ENCODE data around the gene TLR4.

TLR4 gene

DNA sequence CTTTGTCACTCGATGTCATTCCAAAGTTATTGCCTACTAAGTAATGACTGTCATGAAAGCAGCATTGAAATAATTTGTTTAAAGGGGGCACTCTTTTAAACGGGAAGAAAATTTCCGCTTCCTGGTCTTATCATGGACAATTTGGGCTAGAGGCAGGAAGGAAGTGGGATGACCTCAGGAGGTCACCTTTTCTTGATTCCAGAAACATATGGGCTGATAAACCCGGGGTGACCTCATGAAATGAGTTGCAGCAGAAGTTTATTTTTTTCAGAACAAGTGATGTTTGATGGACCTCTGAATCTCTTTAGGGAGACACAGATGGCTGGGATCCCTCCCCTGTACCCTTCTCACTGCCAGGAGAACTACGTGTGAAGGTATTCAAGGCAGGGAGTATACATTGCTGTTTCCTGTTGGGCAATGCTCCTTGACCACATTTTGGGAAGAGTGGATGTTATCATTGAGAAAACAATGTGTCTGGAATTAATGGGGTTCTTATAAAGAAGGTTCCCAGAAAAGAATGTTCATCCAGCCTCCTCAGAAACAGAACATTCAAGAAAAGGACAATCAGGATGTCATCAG is 11.3 kb downstream of the TLR4 start:
- DNase-seq, result no peak

DNA sequence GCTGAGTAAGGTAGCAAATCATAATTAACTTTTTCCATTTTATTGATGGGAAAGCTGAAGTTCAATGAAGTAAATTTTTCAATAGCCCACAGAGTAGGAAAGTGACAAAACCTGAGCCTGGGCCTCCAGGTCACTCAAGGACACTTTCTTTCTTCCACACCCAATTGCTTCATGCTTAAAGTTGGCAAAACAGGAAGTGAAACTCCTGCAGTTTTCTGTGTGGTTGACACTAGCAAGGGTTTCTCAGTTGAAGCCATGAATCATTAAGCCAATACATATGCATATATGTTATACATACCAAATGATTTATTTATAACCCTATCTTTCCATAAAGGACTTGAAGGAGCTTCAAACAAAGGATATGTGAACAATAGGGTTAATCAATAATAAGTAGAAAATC is 13.9 kb downstream of the TLR4 start:
- DNase-seq, result peak in 1 of 2 donors; percentile 31

DNA sequence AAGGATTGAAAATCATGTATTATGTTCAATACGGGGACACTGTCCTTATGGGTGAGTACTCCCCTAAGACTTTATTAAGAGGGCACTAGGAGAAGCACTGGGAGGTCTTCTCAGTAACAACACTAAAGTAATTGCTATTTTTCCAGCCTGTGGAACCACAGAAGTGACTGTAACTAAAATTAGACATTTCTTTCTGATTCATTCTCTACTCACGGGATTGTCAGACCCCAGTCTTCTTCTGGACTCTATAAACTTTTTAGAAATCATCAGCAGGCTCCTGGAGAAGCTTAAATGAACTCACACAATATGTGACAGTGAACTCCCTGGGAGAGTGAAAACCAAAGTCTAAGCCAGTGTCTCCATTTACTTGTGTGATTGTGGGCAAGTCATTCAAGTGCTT is 14.5 kb downstream of the TLR4 start:
- DNase-seq, result no peak

DNA sequence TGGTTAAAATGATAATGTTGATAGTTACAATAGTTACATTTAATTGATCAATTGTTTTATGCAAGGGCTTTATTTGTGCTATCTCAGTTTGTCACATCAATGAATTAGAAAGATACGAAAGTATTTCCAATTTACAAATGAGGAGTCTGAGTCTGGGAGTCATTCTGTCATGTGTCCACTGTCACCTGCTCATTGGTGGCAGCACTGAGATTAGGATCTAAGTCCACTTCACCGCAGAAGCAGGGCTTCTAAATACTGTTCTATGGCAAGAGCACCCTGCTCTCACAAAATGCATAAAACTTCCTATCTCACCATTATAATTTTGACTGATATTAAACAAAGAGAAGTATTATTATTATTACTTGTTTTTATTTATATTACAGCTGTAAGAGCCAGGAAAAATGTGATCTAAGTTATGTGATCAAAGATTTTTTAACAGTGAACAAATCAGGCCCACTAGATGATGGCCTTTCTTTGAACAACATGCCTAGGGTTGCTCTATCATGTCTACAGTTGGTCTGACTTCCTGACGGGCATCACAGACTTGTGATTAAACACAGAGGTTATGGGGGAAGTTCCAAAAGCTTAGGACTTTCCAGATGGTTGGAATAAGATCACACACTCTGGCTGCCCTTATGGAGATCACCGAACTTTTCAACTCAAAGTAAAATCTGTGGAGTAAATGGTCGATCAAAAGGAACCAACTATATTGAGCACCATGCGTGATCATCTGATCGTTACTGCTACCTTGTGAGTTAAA is 15.1 kb downstream of the TLR4 start:
- DNase-seq, result no peak

DNA sequence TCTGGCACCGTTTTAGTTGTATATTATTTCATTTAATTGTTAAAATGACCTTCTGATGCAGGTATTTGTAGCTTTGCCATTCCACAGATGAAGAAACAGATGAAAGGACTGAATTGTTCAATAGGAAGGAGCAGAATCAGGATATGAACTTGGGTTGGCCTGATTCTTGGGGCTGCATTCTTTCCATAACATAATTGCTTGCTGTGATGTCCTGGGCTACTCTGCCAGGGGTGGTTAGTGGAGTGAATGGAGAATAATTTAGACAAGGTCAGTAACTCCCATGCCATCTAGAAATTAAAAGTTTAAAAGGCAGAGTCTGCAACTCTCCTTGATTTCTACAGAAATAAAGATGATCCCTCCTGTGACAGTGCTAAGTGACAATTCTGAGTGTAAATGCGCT is 15.9 kb downstream of the TLR4 start:
- DNase-seq, result no peak

DNA sequence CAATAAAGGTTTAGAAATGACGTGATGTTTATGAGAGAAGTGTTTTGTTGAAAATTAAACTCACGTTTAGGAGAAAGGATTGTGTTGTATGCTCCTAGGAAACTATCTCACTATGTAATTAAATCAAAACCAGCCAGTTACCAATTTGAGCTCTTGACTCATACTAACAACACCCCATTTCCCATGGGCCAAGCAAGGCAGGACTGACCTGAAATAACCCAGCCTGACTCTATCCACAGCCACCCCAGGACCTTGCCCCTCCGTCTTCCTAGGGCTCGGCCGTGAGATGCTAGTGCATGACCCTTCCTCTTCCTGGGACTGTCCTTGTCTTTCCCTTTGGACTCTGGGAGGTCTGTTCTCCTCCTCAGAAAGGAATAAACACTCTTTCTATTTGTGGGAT is 16.4 kb downstream of the TLR4 start:
- DNase-seq, result no peak

DNA sequence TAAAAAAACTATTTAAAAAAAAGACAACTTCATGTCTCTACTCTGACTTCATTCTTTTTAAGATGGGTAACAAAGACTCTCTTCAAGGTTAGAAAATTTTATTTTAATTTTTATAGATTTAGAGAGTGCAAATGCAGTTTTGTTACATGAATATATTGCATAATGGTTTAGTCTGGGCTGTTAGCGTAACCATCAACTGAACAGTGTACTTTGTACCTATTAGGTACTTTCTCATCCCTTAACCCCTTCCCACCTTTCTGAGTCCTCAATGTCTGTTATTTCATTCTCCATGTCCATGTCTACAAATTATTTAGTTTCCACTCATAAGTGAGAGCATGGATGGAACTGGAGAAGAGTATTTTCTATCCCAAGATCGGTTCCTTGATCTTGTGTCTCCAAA is 16.8 kb downstream of the TLR4 start:
- no peak for DNase-seq

DNA sequence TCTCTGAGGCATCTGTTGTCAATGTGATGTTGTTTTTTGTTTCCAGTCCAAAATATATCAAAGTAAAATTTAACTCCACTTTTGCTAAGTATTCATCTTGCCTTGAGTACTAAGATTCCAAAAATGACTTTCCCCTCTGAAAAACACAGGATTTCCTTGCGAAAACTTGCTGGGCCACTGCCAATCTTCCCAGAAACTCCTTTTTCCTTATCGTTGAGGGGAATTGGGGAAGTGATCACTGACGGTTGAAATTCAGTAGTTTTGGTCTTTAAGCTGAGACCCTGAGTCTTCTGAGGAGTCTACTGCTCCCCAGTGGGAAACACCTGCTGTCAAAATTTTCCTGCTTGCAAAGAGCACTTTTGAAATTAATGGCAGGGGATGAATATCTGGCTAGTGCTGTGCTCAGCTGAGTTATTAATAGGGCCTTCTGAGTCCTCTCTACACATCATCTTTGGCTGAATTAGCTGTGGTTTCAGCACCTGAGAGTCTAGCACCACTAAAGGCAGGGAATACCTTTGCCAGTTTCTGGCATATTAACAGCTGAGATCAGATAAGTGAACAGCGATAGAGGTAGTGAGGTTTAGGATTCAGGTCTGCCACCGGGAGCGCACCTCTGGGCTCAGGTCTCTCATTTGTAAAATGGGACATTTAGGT is 18.0 kb downstream of the TLR4 start:
- DNase-seq, result no peak

DNA sequence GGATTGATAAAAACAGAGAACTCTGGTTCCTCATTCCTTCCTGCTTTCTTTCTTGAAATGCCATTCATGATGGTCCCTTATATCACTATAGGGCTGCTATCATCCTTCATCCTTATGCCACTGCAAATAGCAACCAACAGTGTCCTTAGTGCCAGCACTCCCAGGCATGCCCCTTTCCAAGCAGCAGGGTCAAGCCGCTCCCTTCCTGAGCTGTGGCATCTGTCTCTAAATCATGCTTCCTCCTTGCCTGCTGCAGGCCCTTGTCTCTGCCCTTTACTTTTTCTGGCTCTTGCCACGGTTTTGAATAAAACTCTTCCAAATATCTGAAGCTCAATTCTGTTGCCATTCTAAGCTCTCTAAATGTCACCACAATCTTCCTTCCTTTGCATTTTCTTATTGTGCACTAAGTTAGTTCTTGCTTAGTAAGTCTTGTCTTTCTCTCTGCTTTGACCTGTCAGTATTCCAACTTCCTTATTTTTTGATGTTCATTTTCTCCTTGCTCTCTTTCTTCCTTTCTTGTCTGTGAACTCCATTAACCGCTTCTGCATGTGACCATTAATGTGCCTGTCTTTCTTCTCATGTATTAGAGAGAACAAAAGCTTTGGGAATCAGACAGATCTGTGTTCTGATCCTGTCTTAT is 19.9 kb downstream of the TLR4 start:
- DNase-seq, result no peak

DNA sequence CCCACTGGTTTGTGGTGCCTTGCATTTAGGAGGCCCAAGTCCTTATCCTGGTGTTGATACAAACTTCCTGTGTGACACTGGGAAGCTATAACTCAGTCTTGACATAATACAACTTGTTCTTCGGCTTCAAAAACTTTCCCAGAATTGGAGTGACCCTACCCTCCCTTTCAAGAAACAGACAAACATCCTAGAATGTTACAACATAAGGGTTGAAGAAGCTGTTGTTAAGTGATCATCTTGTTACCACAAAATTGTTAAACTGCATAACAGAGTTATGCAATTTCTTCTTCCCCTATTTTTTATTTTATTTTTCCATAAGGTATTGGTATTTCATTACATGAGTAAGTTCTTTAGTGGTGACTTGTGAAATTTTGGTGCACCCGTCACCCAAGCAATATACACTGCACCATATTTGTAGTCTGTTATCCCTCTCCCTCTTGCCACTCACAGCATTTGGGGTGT is 21.3 kb downstream of the TLR4 start:
- no peak for DNase-seq

DNA sequence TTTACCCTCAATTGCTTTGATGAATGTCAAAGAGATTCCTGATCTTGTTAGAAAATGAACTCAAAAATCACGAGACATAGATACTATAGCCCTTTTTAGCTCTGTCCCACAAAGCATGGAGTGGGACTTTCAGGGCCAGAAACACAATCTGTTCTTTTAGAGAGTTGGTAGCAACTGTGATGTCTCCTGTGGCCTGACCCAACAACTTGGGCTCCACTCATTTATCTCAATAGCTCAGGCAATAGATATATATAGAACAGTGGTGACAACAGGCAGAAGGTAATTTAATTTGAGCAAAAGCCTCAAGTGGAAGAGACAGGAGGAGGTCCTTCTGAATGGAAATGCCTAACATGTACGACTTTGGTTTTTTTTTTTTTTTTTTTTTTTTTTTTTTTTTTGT is 25.2 kb downstream of the TLR4 start:
- DNase-seq, result no peak

DNA sequence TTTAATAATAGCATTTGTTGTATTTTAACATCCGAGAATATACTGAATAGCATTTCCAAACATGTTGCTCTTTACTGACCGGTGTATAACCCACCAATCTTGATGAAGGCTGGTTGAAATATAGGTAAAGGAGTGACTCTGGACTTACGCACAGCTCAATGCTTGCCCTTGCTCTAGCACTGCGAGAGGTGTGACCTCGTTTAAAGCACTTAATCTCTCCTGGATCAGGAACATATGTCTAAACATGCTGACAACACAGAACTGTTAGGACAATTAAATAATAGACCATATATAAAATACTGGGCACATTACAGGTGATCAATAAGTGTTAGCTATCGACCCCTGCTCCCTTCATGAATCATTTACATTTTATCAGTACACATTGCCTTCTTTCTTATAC is 28.3 kb downstream of the TLR4 start:
- no peak for DNase-seq

DNA sequence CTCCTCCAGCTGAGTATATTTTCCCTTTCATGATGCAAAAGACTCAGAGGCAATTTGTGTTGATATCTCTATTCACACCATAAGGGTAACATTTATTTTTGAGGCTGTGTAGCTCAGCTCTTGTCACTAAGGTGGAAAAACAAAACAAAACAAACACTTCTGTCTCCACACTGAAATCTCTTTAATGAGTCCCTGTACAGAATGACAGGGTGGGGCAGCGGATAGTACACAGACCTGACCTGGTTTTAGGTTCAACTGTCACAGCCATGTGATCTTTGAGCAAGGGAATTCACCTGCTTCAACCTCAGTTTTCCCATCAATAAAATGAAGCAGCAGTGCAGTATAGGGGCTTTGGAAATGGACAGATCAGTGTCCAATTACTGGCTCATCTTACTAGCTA is 29.3 kb downstream of the TLR4 start:
- no peak for DNase-seq

DNA sequence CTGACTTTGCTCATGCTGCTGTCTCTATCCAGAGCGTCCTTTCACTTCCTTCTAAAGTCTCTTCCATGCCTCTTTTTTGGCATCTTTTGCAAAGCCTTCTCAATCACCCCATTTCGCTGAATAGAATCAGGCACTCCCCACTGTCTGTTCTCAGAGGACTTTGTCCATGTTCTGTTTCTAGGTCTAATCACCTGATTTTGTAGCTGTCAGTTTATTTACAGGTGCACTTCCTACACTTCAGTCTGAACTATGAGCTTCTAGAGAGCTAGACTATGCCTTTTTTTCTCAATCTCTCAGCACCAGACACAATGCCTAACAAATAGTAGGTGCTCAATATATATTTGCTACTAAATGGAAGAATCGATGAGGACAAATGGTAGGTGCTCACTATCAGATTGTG is 29.9 kb downstream of the TLR4 start:
- no peak for DNase-seq

DNA sequence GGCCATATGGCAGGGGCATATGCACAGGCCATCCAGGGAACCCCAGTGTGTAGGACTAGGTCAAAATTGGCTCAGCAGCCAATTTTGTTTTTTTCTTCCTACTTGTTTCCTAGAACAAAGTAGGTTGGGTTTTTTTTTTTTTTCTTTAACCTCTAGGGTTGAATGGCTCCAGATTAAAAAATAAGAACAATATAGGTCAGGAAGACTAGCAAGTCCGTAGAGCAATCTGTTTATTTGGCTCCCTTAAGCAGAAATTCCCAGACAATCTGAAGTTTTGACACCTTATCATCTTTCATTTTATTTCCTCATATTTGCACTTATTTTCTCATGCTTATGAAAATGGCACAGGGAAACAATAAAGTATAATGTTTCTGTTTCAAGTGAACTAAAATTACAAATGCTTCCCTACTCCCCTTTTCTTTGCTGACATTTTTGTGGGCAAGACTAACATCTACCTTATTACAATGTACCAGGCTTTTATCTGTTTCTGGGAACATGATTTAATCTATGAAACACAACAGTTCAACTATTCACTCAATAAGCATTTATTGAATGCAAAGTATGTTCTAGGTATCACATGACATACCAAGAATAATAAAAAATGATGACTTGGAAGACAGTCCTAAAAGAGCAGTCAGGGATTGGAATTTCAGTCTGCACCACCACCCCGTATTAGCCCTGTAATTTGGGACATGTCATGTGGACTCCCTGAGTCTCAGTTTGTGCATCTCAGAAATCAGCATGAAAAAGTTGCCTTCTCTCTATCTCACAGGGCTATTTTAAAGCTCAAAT is 30.5 kb downstream of the TLR4 start:
- no peak for DNase-seq

DNA sequence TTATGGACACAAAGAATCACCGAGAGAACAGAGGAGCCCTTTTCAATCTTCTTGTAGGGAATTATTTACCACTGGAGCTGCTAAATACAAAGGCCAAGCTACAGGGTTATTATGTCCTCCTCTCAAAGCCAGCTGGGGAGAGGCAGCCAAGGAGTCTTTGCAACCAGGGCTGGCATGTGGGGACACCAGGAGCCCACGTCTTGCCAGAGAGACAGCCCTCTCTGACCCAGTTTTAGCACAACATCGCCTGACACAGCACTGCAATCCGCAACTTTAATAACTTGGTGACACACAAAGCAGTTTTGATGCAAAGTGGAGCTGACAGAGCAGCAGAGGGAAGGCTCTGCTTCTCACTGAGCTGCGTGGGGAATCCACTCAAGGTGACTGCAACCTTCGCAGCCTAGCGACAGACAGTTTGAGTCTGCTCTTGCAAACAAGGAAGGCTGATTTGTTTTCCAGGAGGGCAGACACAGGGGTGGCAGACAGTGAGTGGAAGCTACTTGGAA is 33.6 kb downstream of the TLR4 start:
- DNase-seq, result no peak

DNA sequence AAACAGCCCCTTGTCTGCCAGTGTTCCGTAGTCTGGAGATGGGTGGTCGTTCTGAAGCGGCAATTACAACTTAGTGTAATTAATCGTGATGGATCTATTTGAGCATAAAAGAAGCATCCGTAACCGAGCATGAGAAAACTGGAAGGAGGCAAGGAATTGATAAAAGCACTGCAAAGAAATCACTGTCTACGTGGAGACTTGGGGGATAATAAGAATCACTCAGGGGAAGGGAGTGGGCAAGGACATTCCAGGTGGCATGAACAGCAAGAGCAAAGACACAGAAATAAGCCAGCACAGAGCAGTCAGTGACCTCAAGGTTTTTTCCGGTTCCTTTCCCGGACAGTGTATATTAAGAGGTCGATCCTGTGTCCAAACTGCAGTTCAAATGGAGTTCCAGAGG is 35.0 kb downstream of the TLR4 start:
- no peak for DNase-seq

DNA sequence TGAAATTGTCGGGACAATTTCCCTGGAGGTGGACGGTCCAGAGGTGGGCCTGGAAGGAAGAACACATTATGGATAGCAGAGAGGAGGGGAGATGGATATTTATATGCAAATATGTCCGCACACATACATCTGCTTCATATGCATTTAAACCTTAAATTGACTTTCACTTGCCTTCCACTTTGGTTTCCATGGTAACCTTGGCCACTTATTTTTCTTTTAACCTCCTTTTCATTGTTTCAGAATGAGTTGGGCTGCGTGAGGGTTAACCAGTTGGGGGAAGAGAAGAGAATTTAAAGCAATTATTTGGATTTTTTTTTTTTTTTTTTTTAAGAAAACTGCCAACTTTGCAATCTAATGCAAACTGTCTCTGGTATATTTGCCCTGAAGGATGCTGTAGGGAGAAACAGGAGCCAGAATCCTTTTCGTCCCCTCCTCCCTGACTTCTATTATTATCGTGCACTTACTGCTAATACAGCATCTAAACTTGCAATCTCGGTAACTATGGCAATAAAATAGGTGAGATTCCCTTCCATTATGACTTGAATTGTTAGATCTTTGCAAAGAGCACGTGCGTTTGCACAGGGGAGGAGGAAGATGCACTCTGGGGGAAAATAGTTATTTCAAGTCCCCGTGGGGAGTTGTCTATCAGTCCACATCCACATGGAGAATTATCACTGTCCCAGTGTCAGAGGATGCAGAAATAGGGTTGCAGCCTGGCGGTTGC is 35.6 kb downstream of the TLR4 start:
- no peak for DNase-seq

DNA sequence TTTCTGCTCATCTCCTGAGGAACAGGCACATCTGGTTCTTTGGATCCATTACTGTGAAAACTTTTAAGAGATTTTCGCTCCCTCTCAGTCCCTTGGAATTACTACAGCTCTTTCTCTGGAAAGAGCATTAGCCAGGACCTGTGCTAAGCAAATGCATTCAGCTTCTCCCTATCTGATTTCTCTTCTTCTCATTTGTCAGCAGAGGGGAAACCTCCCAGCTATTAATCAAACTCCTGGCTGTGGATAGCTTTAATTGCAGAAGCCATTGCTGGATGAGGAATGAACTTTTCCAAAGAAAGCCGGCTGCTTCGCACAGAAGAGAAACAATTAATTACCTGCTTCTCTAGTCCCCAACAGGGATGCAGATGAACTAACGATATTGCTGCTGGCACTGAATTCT is 37.9 kb downstream of the TLR4 start:
- DNase-seq, result no peak

DNA sequence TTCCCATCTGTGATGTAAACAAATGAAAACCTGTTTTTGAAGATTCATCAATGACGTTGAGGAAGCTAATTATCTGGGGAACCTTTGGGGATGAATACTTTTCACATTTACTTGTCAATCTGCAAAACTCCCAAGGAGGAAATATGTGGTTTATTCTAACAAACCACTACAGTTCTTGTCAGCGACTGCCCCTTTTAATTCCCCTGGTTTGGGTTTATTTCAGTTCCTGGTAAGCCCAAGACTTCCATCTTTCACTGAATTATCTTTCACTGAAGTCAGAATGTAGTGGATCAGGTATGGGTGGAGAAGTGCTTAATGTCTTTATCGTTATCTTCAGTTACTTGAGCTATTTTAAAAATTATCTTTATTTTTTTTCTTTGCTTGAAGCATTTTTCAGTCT is 40.2 kb downstream of the TLR4 start:
- no peak for DNase-seq

DNA sequence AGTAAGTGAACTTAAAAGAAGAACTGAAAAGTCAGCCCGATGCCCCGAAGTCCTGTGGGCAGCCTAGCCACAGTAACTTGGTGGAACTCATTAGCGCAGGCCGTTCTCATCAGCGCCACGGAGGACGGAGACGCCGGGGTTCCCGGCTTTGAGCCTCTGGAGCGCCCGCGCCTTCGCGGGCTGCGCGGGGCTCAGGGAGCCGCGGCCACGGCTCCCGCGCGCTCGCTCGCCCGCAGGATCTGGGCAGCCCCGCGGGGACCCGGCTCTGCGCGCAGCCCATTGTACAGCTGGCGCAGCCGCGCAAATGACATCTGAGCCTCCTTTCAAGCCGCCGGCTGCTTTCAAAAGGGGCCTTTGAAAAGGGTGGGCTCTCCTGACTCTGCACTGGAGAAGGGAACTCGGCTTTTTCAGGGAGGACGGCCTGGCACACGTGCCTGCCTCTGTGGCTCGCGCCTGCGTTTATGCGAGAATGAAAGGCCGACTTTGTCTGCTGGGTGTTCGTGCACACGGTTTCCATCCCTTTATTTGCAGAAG is 40.7 kb downstream of the TLR4 start:
- peak in 1 of 2 donors; percentile 10 for DNase-seq

DNA sequence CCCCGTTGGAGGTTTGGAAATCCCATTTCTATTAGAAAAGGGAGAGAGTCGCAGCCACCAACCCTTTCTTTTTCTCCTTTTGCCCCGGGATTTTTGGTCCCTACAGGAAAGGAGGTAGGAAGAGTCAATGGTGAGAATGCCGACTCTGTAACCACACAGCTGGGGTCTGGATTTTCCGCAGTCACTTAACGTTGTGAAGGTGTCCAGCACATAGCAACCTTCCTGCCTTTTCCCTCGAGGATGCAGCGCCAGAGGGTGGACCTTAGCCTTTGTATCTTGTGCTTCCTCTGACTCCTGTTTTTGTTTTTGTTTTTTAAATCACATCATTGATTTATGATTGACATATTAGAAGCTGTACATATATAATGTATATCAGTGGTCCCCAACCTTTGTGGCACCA is 41.4 kb downstream of the TLR4 start:
- DNase-seq, result no peak

Data from bone marrow (tissue), 2 donors.